Measurements from ENCODE around the gene NUBP2. TPM values are rescaled to one million over a fixed set of nuclear protein-coding genes. Genes with fewer than 3 reads are reported as not detected.

The NUBP2 gene
- total and polyA plus RNA-seq, 10 of the 15 experiments (the other 5 are each of a cell fraction or from before 2014, with no cell fraction given), result 1.9 to 129 (median 51.7) TPM

DNA sequence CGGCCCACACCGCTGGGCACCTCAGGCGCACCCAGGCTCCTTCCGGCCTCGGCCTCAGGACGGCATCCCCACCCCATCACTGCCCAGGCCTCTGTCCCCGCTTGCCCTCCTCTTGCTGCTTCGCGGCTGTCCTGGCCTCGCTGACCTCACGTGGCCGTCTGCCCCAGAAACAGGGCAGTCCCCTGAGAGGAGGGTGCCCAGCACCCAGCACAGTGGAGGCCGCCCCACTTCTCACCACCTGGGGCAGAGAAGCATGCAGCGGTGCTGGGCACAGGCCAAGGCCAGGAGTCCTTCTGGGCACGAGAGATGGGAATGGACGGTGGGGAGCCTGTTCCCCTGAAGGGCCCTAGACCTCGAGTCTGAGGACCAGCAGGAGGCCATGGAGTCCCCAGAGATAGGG is 35.0 kb downstream of the NUBP2 start (continued):
- no peak for TF ChIP-seq RAD21 (IDR thresholded peaks at IDR 0.05; ENCODE audit: insufficient read depth, low read depth, low read length)
- no peak for TF ChIP-seq HDAC6 (IDR thresholded peaks at IDR 0.05; ENCODE audit: unreplicated experiment)
- TF ChIP-seq SMC3 (IDR thresholded peaks at IDR 0.05; ENCODE audit: borderline replicate concordance, low read length), result no peak
- no peak for TF ChIP-seq ETV6 (conservative IDR thresholded peaks at IDR 0.05 in 1 of 2, IDR thresholded peaks at IDR 0.05 in 1 of 2; ENCODE audit: borderline replicate concordance in 1 of 2, low read depth in 1 of 2)
- TF ChIP-seq, protein P1, sequence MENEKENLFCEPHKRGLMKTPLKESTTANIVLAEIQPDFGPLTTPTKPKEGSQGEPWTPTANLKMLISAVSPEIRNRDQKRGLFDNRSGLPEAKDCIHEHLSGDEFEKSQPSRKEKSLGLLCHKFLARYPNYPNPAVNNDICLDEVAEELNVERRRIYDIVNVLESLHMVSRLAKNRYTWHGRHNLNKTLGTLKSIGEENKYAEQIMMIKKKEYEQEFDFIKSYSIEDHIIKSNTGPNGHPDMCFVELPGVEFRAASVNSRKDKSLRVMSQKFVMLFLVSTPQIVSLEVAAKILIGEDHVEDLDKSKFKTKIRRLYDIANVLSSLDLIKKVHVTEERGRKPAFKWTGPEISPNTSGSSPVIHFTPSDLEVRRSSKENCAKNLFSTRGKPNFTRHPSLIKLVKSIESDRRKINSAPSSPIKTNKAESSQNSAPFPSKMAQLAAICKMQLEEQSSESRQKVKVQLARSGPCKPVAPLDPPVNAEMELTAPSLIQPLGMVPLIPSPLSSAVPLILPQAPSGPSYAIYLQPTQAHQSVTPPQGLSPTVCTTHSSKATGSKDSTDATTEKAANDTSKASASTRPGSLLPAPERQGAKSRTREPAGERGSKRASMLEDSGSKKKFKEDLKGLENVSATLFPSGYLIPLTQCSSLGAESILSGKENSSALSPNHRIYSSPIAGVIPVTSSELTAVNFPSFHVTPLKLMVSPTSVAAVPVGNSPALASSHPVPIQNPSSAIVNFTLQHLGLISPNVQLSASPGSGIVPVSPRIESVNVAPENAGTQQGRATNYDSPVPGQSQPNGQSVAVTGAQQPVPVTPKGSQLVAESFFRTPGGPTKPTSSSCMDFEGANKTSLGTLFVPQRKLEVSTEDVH (IDR thresholded peaks at IDR 0.05; ENCODE audit: low read depth, partially characterized antibody), result no peak
- no peak for TF ChIP-seq ESRRA (IDR thresholded peaks at IDR 0.05; ENCODE audit: low read length)
- TF ChIP-seq ZZZ3 (IDR thresholded peaks at IDR 0.05; ENCODE audit: control insufficient read depth, insufficient read length, low read depth), result no peak

DNA sequence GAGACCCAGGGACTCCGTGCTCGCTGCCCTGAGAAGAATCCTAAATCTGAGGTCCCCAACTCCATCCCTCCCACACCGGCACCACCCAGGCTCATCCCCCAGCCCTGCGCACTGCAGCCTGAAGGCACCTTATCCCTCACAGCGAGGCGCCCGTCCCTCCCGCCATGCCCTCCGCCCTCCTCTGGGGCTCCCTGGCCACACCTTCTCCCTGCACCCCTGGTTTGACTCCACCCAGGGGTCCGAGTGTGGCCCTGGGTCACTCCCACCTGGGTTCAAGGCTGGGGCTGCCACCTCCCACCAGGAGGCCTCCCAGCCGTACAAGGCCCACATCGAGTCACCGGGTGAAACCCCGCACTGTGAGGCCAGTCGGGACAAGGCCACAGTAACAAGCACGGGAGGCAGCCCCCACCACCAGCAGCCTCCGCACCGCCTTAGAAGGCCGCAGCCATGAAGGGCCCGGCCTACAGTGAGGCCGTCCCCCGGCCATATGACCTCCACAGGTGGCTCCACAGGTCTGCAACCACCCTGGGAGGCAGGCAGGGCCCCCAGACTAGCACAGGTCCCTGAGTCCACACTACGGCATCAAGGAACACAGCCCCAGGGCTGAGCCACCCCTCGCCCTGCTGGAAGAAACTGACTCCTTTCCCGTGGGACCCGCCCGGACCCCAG is 35.6 kb downstream of the NUBP2 start:
- DNase-seq (ENCODE audit: low read depth, low spot score) (no peak), ATAC-seq (no peak), FAIRE-seq (no peak)
- POLR2A ChIA-PET, result no interaction called here
- Histone ChIP-seq H3K4me3 (no peak overlapping the region), H3K4me1 (ENCODE audit: control insufficient read depth, insufficient read depth, low read length) (no peaks in the 10 kb centered on the region), H3K9ac (ENCODE audit: control insufficient read depth, insufficient read depth, low read length) (no peak overlapping the region), H3K9me3 (replicated peaks; ENCODE audit: control insufficient read depth, insufficient read depth, low read length) (no peaks in the 10 kb centered on the region), H2AFZ (ENCODE audit: control insufficient read depth, low read depth, low read length) (no peak overlapping the region), H3K27me3 (replicated peaks in 1 of 2; ENCODE audit: control insufficient read depth in 2 of 2, insufficient read depth in 2 of 2, low read length in 1 of 2) (no peaks in the 10 kb centered on the region), H3K4me2 (ENCODE audit: control insufficient read depth, insufficient read depth) (no peak overlapping the region), H4K20me1 (ENCODE audit: control insufficient read depth, insufficient read depth) (no peaks in the 10 kb centered on the region), H3K79me2 (ENCODE audit: control insufficient read depth, insufficient read depth, low read length) (no peaks in the 10 kb centered on the region), H3K27ac (ENCODE audit: control insufficient read depth, insufficient read depth) (no peak overlapping the region), H3K36me3 (ENCODE audit: control insufficient read depth in 2 of 2, insufficient read depth in 2 of 2, low read length in 1 of 2) (no peaks in the 10 kb centered on the region; a peak in 2 of 4 replicates)
- in situ Hi-C loops (cut with MboI), result no loop called here
- intact Hi-C loops (cut with micrococcal nuclease; ENCODE audit: unreplicated experiment), result no loop called here
- RAD21 ChIA-PET (ENCODE audit: unreplicated experiment), result no interaction called here
- CTCF ChIA-PET, result no interaction called here
- 92% methylated on average over 27 of the region's 27 CpGs for WGBS (ENCODE audit: insufficient coverage, insufficient replicate concordance, low lambda C conversion rate, missing lambda C conversion rate)
- SMC1A ChIA-PET (ENCODE audit: uncharacterized antibody, unreplicated experiment), result no interaction called here
- TF ChIP-seq ZBTB33 (IDR thresholded peaks at IDR 0.05), result no peak
- TF ChIP-seq HSF1 (IDR thresholded peaks at IDR 0.05; ENCODE audit: low read depth, low read length), result no peak
- peak; percentile 23; the same call in 1 of the 2 replicates for TF ChIP-seq POLR2A (IDR thresholded peaks at IDR 0.05; ENCODE audit: low read depth, low read length)
- no TSS peak for BruUV-seq (replicated peaks)
